ENCODE results near the gene OTOL1.

GRCh38 chr3:161551697-161552096, 55.1 kb downstream of the OTOL1 start:
- TF ChIP-seq, protein P1, sequence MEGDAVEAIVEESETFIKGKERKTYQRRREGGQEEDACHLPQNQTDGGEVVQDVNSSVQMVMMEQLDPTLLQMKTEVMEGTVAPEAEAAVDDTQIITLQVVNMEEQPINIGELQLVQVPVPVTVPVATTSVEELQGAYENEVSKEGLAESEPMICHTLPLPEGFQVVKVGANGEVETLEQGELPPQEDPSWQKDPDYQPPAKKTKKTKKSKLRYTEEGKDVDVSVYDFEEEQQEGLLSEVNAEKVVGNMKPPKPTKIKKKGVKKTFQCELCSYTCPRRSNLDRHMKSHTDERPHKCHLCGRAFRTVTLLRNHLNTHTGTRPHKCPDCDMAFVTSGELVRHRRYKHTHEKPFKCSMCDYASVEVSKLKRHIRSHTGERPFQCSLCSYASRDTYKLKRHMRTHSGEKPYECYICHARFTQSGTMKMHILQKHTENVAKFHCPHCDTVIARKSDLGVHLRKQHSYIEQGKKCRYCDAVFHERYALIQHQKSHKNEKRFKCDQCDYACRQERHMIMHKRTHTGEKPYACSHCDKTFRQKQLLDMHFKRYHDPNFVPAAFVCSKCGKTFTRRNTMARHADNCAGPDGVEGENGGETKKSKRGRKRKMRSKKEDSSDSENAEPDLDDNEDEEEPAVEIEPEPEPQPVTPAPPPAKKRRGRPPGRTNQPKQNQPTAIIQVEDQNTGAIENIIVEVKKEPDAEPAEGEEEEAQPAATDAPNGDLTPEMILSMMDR (IDR thresholded peaks at IDR 0.05): no peak
- TF ChIP-seq POLR2A (IDR thresholded peaks at IDR 0.05): no peak
